ENCODE data around the gene BUB3.

DNA sequence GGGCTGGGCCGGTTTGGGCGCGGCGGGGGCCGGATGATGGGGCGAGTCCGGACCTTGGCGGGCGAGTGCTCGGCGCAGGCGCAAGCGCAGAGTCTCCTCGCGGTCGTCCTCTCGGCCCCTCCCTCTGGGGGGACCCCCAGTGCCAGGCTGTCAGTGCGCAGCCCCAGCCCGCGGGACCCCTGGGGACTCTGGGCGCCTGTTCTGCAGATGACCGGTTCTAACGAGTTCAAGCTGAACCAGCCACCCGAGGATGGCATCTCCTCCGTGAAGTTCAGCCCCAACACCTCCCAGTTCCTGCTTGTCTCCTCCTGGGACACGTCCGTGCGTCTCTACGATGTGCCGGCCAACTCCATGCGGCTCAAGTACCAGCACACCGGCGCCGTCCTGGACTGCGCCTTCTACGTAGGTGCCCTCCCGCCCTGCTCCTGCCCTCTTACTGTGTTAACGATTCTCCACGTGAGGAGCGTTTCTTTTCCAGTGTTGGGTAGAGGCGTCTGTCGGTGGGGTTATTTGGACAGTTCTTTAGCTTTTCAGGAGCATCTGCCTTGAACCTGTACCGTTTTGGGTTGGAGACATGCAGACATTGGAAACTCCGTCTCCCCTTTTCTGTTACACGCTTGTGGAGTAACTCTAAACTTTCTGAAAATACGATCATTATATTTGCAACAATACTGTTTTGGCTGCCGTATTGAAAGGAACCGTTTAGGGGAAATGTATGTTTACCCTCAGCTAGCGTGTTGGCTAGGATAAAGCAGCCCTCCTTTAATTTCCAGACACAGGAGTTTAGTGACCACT lies 706 bp downstream of the BUB3 start:
- TF ChIP-seq, protein P1, sequence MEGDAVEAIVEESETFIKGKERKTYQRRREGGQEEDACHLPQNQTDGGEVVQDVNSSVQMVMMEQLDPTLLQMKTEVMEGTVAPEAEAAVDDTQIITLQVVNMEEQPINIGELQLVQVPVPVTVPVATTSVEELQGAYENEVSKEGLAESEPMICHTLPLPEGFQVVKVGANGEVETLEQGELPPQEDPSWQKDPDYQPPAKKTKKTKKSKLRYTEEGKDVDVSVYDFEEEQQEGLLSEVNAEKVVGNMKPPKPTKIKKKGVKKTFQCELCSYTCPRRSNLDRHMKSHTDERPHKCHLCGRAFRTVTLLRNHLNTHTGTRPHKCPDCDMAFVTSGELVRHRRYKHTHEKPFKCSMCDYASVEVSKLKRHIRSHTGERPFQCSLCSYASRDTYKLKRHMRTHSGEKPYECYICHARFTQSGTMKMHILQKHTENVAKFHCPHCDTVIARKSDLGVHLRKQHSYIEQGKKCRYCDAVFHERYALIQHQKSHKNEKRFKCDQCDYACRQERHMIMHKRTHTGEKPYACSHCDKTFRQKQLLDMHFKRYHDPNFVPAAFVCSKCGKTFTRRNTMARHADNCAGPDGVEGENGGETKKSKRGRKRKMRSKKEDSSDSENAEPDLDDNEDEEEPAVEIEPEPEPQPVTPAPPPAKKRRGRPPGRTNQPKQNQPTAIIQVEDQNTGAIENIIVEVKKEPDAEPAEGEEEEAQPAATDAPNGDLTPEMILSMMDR (conservative IDR thresholded peaks at IDR 0.05) = no peak
- TF ChIP-seq EZH2 (IDR thresholded peaks at IDR 0.05; ENCODE audit: low read depth) = no peak
